Stimulated activated naive B cell treated with anti-CD40 and anti-IgM and Interleukin-4, amounts not matched to agents 10 μg/mL and 1 μg/mL and 100 μg/mL, for 72 hours (primary cell): Measurements from ENCODE around the gene NAV2.

ENCODE experiments used
- ATAC-seq, 2 donors: fragments of 150-1000 bp; cut with Tn5 transposase; replicated peaks; 2 replicates each; pipeline ENCODE4 v1.10.0; 2021; ENCODE audit warnings: moderate library complexity in 1 of 2
- DNase-seq: peaks from one replicate; pipeline ENCODE4 v3.0.0; 2021
- H3K27ac Mint-ChIP-seq: one replicate; pipeline ENCODE4 v1.8.0; 2022; ENCODE audit warnings: mild to moderate bottlenecking, mixed read lengths
- H3K27me3 Mint-ChIP-seq, 2 donors: one replicate each; pipeline ENCODE4 v1.8.0; 2022; ENCODE audit warnings: mixed read lengths in 2 of 2
- H3K36me3 Mint-ChIP-seq, 2 donors: one replicate each; pipeline ENCODE4 v1.8.0; 2022; ENCODE audit warnings: mixed read lengths in 2 of 2, mild to moderate bottlenecking in 1 of 2
- H3K4me1 Mint-ChIP-seq, 2 donors: one replicate each; pipeline ENCODE4 v1.8.0; 2022; ENCODE audit warnings: mixed read lengths in 2 of 2, mild to moderate bottlenecking in 1 of 2
- H3K4me3 Mint-ChIP-seq, 2 donors: one replicate each; pipeline ENCODE4 v1.8.0; 2022; ENCODE audit warnings: mild to moderate bottlenecking in 2 of 2, mixed read lengths in 2 of 2, moderate library complexity in 1 of 2
- H3K9me3 Mint-ChIP-seq, 2 donors: one replicate each; pipeline ENCODE4 v1.8.0; 2022; ENCODE audit warnings: mixed read lengths in 2 of 2, mild to moderate bottlenecking in 1 of 2

The NAV2 gene

GRCh38 chr11:19817265-19817851, 104.7 kb downstream of the NAV2 start:
- Mint-ChIP-seq H3K9me3 (peaks cover 0 to 2% of the 10 kb centered on the region in 2 donors), H3K27ac (no peak overlapping the region), H3K27me3 (peaks cover 10 to 12% of the 10 kb centered on the region in 2 donors), H3K4me3 (no peak overlapping the region), H3K4me1 (no peaks in the 10 kb centered on the region), H3K36me3 (no peaks in the 10 kb centered on the region)
- DNase-seq, result no peak
- ATAC-seq, result no peak

DNA sequence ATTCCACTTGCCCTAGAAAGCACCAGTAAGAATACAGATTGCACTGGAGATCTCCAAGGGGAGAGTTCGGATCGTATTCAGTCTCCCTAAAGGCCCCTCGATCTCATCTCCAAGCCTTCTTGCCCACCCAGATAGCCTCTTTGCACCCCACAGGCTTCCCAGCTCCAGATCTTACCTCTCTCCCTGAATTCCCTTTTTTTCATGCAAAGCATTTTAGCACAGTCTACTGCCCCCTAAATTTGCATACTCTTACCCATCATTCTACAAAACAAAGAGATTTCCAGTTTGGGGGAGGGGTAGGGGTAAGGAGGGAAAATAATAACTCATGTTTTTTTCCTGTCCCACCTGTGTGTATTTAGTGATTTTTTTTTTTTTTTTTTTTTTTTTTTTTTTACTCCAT, 105.2 kb downstream of the NAV2 start:
- no peak for ATAC-seq

DNA sequence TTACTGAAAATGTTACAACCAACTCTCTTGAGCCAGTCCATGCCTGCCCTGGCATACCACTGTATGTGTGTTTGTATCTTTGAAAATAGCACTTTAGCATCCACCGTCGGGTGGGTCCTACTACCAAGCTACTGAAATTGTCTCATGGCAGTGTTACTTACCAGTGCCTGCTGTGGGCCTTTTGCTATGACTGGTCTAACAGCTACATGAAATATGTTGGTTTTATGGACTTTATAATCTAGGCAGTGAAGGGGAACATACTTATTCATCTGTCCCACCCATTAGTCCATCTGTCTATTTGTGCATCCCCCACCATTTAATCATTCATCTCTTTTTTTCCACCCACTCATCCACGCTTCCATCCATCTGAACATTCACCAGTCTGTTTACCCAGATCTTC, 106.0 kb downstream of the NAV2 start:
- no peak overlapping the region for H3K27ac Mint-ChIP-seq

More for the DNA sequence above, 105.2 kb downstream of the NAV2 start:
- Mint-ChIP-seq H3K4me3 (no peak overlapping the region), H3K27ac (no peak overlapping the region), H3K9me3 (peaks cover 0 to 2% of the 10 kb centered on the region in 2 donors), H3K36me3 (no peaks in the 10 kb centered on the region), H3K27me3 (peaks cover 10 to 12% of the 10 kb centered on the region in 2 donors), H3K4me1 (no peaks in the 10 kb centered on the region)
- DNase-seq, result no peak

GRCh38 chr11:19819148-19819547, 106.5 kb downstream of the NAV2 start:
- Mint-ChIP-seq H3K27ac (no peak overlapping the region), H3K27me3 (peaks cover 10 to 12% of the 10 kb centered on the region in 2 donors), H3K36me3 (no peaks in the 10 kb centered on the region)

More for the DNA sequence above, 106.0 kb downstream of the NAV2 start:
- Mint-ChIP-seq H3K9me3 (peaks cover 0 to 2% of the 10 kb centered on the region in 2 donors), H3K27me3 (peaks cover 10 to 12% of the 10 kb centered on the region in 2 donors), H3K36me3 (no peaks in the 10 kb centered on the region), H3K4me1 (no peaks in the 10 kb centered on the region), H3K4me3 (no peak overlapping the region)
- ATAC-seq (no peak), DNase-seq (no peak)

DNA sequence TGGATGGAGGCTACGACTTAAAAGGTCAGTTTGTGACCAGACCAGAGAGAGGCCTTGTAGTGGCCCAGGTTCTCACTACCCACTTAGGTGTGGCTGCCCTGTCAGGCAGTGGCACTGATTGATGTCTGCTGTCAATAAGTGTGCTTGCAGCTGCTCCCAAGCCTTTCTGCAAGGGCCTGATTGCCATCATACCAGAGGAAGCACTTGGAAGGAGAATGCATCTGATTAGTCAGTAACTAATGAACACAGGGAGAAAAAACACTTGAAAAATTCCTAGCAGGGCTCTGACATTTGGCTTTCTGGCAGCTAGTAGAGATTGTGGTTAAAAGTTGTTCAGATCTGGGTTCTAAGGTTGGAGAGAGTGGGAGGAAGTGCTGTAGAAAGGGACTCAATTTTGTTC, 107.5 kb downstream of the NAV2 start:
- Mint-ChIP-seq H3K4me1 (no peaks in the 10 kb centered on the region), H3K9me3 (peaks cover 0 to 2% of the 10 kb centered on the region in 2 donors), H3K27ac (no peak overlapping the region), H3K36me3 (no peaks in the 10 kb centered on the region), H3K27me3 (peaks cover 10 to 12% of the 10 kb centered on the region in 2 donors), H3K4me3 (no peak overlapping the region)
- no peak for DNase-seq
- no peak for ATAC-seq

More at GRCh38 chr11:19819148-19819547, 106.5 kb downstream of the NAV2 start:
- H3K4me1 Mint-ChIP-seq, result no peaks in the 10 kb centered on the region
- H3K9me3 Mint-ChIP-seq, result peaks cover 0 to 2% of the 10 kb centered on the region in 2 donors
- no peak overlapping the region for H3K4me3 Mint-ChIP-seq
- no peak for ATAC-seq
- no peak for DNase-seq

DNA sequence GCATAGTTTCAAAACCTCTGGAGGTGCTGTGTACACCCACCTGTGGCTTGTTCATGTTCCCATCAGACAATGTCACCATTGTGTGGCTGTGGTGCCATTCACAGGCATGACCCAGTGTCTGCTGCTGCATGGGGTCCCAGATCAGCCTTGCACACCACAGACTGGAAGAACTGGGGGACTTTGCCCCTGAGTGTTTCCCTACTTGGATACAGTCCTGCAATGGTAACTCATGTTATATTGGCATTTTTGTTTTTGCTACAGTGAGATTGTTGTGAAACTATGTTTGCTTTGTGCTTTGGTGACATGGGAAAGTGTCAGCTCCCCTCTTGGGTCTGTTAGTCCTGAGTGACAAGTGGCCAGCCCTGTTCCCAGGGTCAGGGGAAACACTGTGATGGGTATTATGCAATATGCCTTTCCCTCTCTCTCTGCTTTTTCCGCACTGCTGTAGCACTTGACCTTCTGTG, 108.8 kb downstream of the NAV2 start:
- Mint-ChIP-seq H3K9me3 (peaks cover 0 to 2% of the 10 kb centered on the region in 2 donors), H3K27me3 (peaks cover 10 to 12% of the 10 kb centered on the region in 2 donors), H3K4me3 (no peak overlapping the region), H3K4me1 (no peaks in the 10 kb centered on the region), H3K27ac (no peak overlapping the region), H3K36me3 (no peaks in the 10 kb centered on the region)
- no peak for ATAC-seq
- no peak for DNase-seq

DNA sequence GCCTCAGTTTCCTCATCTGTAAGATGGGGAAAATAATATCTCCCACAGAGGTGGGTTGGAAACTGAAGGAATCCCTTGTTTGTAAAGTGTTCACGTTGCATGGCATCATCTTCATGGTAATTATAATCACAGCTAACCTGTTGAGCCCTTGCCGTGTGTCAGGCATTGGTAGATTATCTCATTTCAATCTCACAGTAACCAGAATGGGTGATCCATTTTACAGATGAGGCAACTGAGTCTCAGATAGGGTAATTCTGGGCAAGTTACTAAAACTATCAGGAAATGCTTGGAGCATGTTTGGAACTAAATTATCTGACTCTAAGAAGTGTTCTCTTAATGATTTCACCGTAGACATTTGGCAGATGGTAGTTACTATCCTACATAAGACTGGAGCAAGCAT, 109.4 kb downstream of the NAV2 start:
- ATAC-seq (no peak), DNase-seq (no peak)
- Mint-ChIP-seq H3K9me3 (peaks cover 0 to 2% of the 10 kb centered on the region in 2 donors), H3K4me3 (no peak overlapping the region), H3K27me3 (peaks cover 10 to 12% of the 10 kb centered on the region in 2 donors), H3K27ac (no peak overlapping the region), H3K4me1 (no peaks in the 10 kb centered on the region), H3K36me3 (no peaks in the 10 kb centered on the region)

DNA sequence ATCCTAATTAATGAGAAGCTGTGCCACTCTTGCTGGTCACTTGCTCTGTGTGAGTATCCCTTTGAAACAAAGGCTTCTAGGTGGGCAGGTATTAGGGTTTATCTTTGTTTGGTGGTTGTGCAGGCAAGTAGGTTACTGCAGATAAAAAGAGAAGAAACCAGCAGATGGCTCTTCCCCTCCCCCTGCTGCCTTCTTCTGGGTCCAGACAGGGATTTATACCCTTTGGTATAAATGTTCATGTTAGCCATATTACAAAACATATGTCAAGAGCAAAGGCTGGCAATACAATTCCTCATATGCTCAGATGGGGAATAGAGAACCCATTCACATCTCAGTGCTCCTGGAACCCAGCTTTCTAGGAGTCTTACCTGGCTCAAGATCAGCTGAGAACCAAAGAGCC, 109.9 kb downstream of the NAV2 start:
- Mint-ChIP-seq H3K27ac (no peak overlapping the region), H3K9me3 (peaks cover 0 to 2% of the 10 kb centered on the region in 2 donors), H3K4me1 (no peaks in the 10 kb centered on the region), H3K27me3 (peaks cover 10 to 12% of the 10 kb centered on the region in 2 donors), H3K36me3 (no peaks in the 10 kb centered on the region), H3K4me3 (no peak overlapping the region)
- ATAC-seq, result no peak
- no peak for DNase-seq

GRCh38 chr11:19826606-19827005, 114.0 kb downstream of the NAV2 start:
- ATAC-seq (no peak), DNase-seq (no peak)
- Mint-ChIP-seq H3K4me1 (no peaks in the 10 kb centered on the region), H3K9me3 (no peaks in the 10 kb centered on the region), H3K27me3 (no peaks in the 10 kb centered on the region), H3K27ac (no peak overlapping the region), H3K4me3 (no peak overlapping the region), H3K36me3 (no peaks in the 10 kb centered on the region)

GRCh38 chr11:19827399-19828135, 114.9 kb downstream of the NAV2 start:
- Mint-ChIP-seq H3K27me3 (no peaks in the 10 kb centered on the region), H3K27ac (no peak overlapping the region), H3K36me3 (no peaks in the 10 kb centered on the region), H3K4me3 (peak overlapping the region in 1 of 2 donors; percentile 19), H3K4me1 (no peaks in the 10 kb centered on the region), H3K9me3 (no peaks in the 10 kb centered on the region)
- DNase-seq (no peak), ATAC-seq (no peak)

DNA sequence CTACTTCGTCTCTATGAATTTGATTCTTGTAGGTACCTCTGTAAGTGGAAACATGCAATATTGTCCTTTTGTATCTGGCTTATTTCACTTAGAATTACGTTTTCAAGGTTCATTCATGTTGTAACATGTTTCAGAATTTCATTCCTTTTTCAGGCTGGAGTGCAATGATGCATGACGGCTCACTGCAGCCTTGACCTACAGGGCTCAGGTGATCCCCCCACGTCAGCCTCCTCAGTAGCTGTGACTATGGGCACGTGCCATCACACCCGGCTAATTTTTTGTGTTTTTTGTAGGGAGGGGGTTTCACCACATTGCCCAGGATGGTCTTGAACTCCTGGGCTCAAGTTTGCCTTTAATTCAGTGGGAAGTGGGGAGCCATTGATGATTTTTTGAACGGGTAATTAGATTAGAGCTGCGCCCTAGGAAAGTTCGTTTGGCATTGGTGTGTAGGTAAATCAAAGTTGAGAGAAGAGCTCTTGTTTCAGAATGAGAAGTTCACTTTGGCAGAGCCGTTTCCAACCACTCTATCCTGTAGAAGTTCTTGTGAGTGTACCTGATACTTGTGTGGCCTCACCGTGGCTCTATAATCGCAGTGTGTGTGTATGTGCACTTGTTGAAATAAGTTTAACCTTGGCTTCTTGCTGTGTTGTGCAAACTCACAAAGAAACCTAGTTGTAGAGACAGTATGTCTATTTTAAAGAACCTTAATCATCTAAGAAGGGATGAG, 115.9 kb downstream of the NAV2 start:
- peaks cover 2 to 3% of the 10 kb centered on the region in 2 donors for H3K9me3 Mint-ChIP-seq
- ATAC-seq (peak in 1 of 2 donors; percentile 23), DNase-seq (no peak)
- peak overlapping the region in 1 of 2 donors; percentile 26 for H3K4me3 Mint-ChIP-seq
- no peaks in the 10 kb centered on the region for H3K27me3 Mint-ChIP-seq
- H3K27ac Mint-ChIP-seq, result peak overlapping the region; percentile 49
- H3K4me1 Mint-ChIP-seq, result no peaks in the 10 kb centered on the region
- peaks cover 0 to 3% of the 10 kb centered on the region in 2 donors for H3K36me3 Mint-ChIP-seq

GRCh38 chr11:19829109-19829837, 116.6 kb downstream of the NAV2 start:
- H3K27me3 Mint-ChIP-seq, result no peaks in the 10 kb centered on the region

DNA sequence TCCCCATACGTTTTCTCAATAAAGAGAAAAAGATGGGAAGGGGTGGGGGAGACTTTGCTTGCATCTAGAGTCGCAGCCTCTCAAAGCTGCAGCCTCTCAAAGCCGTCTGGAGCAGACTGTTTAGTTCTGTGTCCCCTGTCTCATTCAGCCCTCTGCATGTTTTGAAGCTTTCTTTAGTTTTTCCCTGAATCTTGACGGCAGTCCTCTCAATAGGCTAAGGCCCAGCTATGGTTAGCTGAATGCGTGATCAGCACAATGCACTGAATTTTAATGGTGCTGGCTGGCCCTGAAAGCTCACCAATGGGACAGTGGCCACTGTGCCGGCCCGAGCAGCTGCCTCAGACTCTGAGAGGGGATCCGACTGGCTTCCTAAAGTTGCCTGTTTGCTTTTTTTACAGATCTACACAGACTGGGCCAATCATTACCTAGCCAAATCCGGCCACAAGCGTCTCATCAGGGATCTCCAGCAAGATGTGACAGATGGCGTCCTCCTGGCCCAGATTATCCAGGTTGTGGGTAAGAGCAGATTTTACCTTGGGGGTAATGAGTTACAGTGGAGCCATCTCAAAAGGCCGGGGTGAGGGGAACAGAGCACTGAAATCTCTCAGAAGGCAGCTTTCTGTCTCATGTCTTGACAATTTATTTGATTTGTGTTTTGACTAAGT, 119.6 kb downstream of the NAV2 start:
- DNase-seq (no peak), ATAC-seq (no peak)
- Mint-ChIP-seq H3K4me1 (no peaks in the 10 kb centered on the region), H3K9me3 (peaks cover 10% of the 10 kb centered on the region in 2 donors), H3K36me3 (peaks cover 2 to 12% of the 10 kb centered on the region in 2 donors), H3K27ac (no peak overlapping the region), H3K4me3 (no peak overlapping the region), H3K27me3 (no peaks in the 10 kb centered on the region)

More at GRCh38 chr11:19829109-19829837, 116.6 kb downstream of the NAV2 start:
- H3K9me3 Mint-ChIP-seq, result peaks cover 7 to 10% of the 10 kb centered on the region in 2 donors
- DNase-seq (no peak), ATAC-seq (no peak)
- H3K4me1 Mint-ChIP-seq, result no peaks in the 10 kb centered on the region
- no peak overlapping the region for H3K4me3 Mint-ChIP-seq
- no peak overlapping the region for H3K27ac Mint-ChIP-seq
- peaks cover 0 to 9% of the 10 kb centered on the region in 2 donors for H3K36me3 Mint-ChIP-seq
